Karpas-422 (cell line): Measurements from ENCODE around the gene SFXN1. TPM values are rescaled to one million over a fixed set of nuclear protein-coding genes. Genes with fewer than 3 reads are reported as not detected.

ENCODE experiments used
- DNase-seq: peaks from one replicate; pipeline ENCODE4 v3.0.0-alpha.2; 2015
- H2AFZ ChIP-seq: fragments of 200-600 bp; sonication (generic); 2 replicates; pipeline ENCODE4 v1.6.1; 2014; ENCODE audit warnings: antibody characterized with exemption, low read length, mixed read lengths
- H3K27ac ChIP-seq: fragments of 200-600 bp; sonication (generic); 2 replicates; pipeline ENCODE4 v1.5.1; 2014; ENCODE audit warnings: mild to moderate bottlenecking, low read length, moderate library complexity
- H3K27me3 ChIP-seq: fragments of 200-600 bp; sonication (generic); 2 replicates; pipeline ENCODE4 v1.6.1; 2014; ENCODE audit warnings: low read length, mixed read lengths
- H3K36me3 ChIP-seq: fragments of 200-600 bp; sonication (generic); 2 replicates; pipeline ENCODE4 v1.6.1; 2014; ENCODE audit warnings: low read length, mixed read lengths; ENCODE audit not compliant: insufficient read depth
- H3K4me1 ChIP-seq: fragments of 200-600 bp; sonication (generic); 2 replicates; pipeline ENCODE4 v1.6.1; 2014; ENCODE audit warnings: mild to moderate bottlenecking, low read length, mixed read lengths
- H3K4me2 ChIP-seq: fragments of 200-600 bp; sonication (generic); 2 replicates; pipeline ENCODE4 v1.6.1; 2014; ENCODE audit warnings: low read length, low read depth, mild to moderate bottlenecking; ENCODE audit not compliant: poor library complexity, severe bottlenecking
- H3K4me3 ChIP-seq: fragments of 200-600 bp; sonication (generic); 2 replicates; pipeline ENCODE4 v1.5.1; 2014; ENCODE audit warnings: mild to moderate bottlenecking, antibody characterized with exemption, low read length, mixed read lengths
- H3K79me2 ChIP-seq: fragments of 200-600 bp; sonication (generic); 2 replicates; pipeline ENCODE4 v1.6.1; 2014; ENCODE audit warnings: mild to moderate bottlenecking, low read length, mixed read lengths
- H3K9ac ChIP-seq: fragments of 200-600 bp; sonication (generic); 2 replicates; pipeline ENCODE4 v1.6.0; 2014; ENCODE audit warnings: low read length
- H3K9me2 ChIP-seq: fragments of 200-600 bp; sonication (generic), shearing (Covaris generic); replicated peaks from 2 replicates; pipeline ENCODE4 v1.6.0; 2014; ENCODE audit warnings: mild to moderate bottlenecking, low read length, moderate library complexity; ENCODE audit not compliant: insufficient read depth
- H3K9me3 ChIP-seq: fragments of 300-700, 200-600 bp; sonication (generic); 2 replicates; pipeline ENCODE4 v1.6.1; 2014; ENCODE audit warnings: low read length, mixed read lengths
- H4K20me1 ChIP-seq: fragments of 200-600 bp; sonication (generic); 2 replicates; pipeline ENCODE4 v1.6.1; 2014; ENCODE audit warnings: mild to moderate bottlenecking, antibody characterized with exemption, low read length, low read depth; ENCODE audit not compliant: insufficient read depth
- total RNA-seq: library from RNA; depleted of rRNA; stranded (reverse); fragments of >200 nt; shearing (Covaris generic); gene quantifications from 2 replicates; pipeline ENCODE4 v1.2.3, GENCODE V29; 2014; ENCODE audit warnings: low replicate concordance

SFXN1 gene
- total RNA-seq, 1 experiment from 2014 or later, result 87.3 TPM

GRCh38 chr5:175554296-175554695, 75.9 kb downstream of the SFXN1 start:
- Histone ChIP-seq H3K9me2 (no peaks in the 10 kb centered on the region), H2AFZ (no peak overlapping the region), H3K36me3 (no peaks in the 10 kb centered on the region), H3K9me3 (no peaks in the 10 kb centered on the region), H3K4me1 (no peaks in the 10 kb centered on the region), H3K27ac (no peak overlapping the region), H3K9ac (no peak overlapping the region), H3K27me3 (no peaks in the 10 kb centered on the region), H4K20me1 (no peaks in the 10 kb centered on the region), H3K79me2 (no peaks in the 10 kb centered on the region), H3K4me3 (no peak overlapping the region), H3K4me2 (no peak overlapping the region)
- DNase-seq, result no peak

GRCh38 chr5:175555168-175555785, 76.9 kb downstream of the SFXN1 start:
- H3K9ac ChIP-seq, result no peak overlapping the region
- peak; percentile 27 for DNase-seq
- H3K27me3 ChIP-seq, result no peaks in the 10 kb centered on the region
- no peaks in the 10 kb centered on the region for H4K20me1 ChIP-seq
- H2AFZ ChIP-seq, result no peak overlapping the region
- no peaks in the 10 kb centered on the region for H3K79me2 ChIP-seq
- no peaks in the 10 kb centered on the region for H3K36me3 ChIP-seq
- H3K27ac ChIP-seq, result no peak overlapping the region
- H3K4me3 ChIP-seq, result no peak overlapping the region
- H3K4me2 ChIP-seq, result no peak overlapping the region
- H3K9me3 ChIP-seq, result no peaks in the 10 kb centered on the region
- H3K4me1 ChIP-seq, result no peaks in the 10 kb centered on the region
- H3K9me2 ChIP-seq, result no peaks in the 10 kb centered on the region

- no peak for DNase-seq
- Histone ChIP-seq H3K9ac (no peak overlapping the region), H3K9me2 (no peaks in the 10 kb centered on the region), H3K4me2 (no peak overlapping the region), H3K36me3 (no peaks in the 10 kb centered on the region), H3K27me3 (no peaks in the 10 kb centered on the region), H2AFZ (no peak overlapping the region), H3K27ac (no peak overlapping the region), H3K4me1 (no peaks in the 10 kb centered on the region), H3K4me3 (no peak overlapping the region), H3K9me3 (no peaks in the 10 kb centered on the region), H3K79me2 (no peaks in the 10 kb centered on the region), H4K20me1 (no peaks in the 10 kb centered on the region)
Measured at GRCh38 chr5:175556794-175557193, 78.4 kb downstream of the SFXN1 start.

GRCh38 chr5:175557778-175558177, 79.4 kb downstream of the SFXN1 start:
- Histone ChIP-seq H3K9me2 (no peaks in the 10 kb centered on the region), H3K79me2 (no peaks in the 10 kb centered on the region), H3K4me1 (no peaks in the 10 kb centered on the region), H3K9me3 (no peaks in the 10 kb centered on the region), H3K36me3 (no peaks in the 10 kb centered on the region), H3K27me3 (no peaks in the 10 kb centered on the region), H2AFZ (no peak overlapping the region), H4K20me1 (no peaks in the 10 kb centered on the region), H3K4me2 (no peak overlapping the region), H3K27ac (no peak overlapping the region), H3K4me3 (no peak overlapping the region), H3K9ac (no peak overlapping the region)
- DNase-seq, result no peak

- Histone ChIP-seq H3K4me2 (no peak overlapping the region), H3K36me3 (no peaks in the 10 kb centered on the region), H3K9ac (no peak overlapping the region), H3K9me3 (no peaks in the 10 kb centered on the region), H4K20me1 (no peaks in the 10 kb centered on the region), H2AFZ (no peak overlapping the region), H3K4me3 (no peak overlapping the region), H3K4me1 (no peaks in the 10 kb centered on the region), H3K27ac (no peak overlapping the region), H3K79me2 (no peaks in the 10 kb centered on the region), H3K9me2 (no peaks in the 10 kb centered on the region), H3K27me3 (no peaks in the 10 kb centered on the region)
- peak; percentile 32 for DNase-seq
Measured at GRCh38 chr5:175558801-175559480, 80.6 kb downstream of the SFXN1 start.

- H3K9ac ChIP-seq, result no peak overlapping the region
- no peak overlapping the region for H3K27ac ChIP-seq
- no peaks in the 10 kb centered on the region for H3K4me1 ChIP-seq
- H3K36me3 ChIP-seq, result no peaks in the 10 kb centered on the region
- H3K9me2 ChIP-seq, result no peaks in the 10 kb centered on the region
- H3K27me3 ChIP-seq, result no peaks in the 10 kb centered on the region
- peak; percentile 11 for DNase-seq
- no peak overlapping the region for H2AFZ ChIP-seq
- no peak overlapping the region for H3K4me2 ChIP-seq
- no peaks in the 10 kb centered on the region for H3K79me2 ChIP-seq
- no peaks in the 10 kb centered on the region for H4K20me1 ChIP-seq
- no peaks in the 10 kb centered on the region for H3K9me3 ChIP-seq
- no peak overlapping the region for H3K4me3 ChIP-seq
Measured at GRCh38 chr5:175560011-175560410, 81.7 kb downstream of the SFXN1 start.

- H3K9me2 ChIP-seq, result no peaks in the 10 kb centered on the region
- no peaks in the 10 kb centered on the region for H4K20me1 ChIP-seq
- H3K27me3 ChIP-seq, result no peaks in the 10 kb centered on the region
- H3K4me3 ChIP-seq, result no peak overlapping the region
- no peaks in the 10 kb centered on the region for H3K36me3 ChIP-seq
- DNase-seq, result no peak
- H3K4me1 ChIP-seq, result no peaks in the 10 kb centered on the region
- H3K27ac ChIP-seq, result no peak overlapping the region
- H2AFZ ChIP-seq, result no peak overlapping the region
- H3K4me2 ChIP-seq, result no peak overlapping the region
- H3K9me3 ChIP-seq, result no peaks in the 10 kb centered on the region
- H3K79me2 ChIP-seq, result no peaks in the 10 kb centered on the region
- H3K9ac ChIP-seq, result no peak overlapping the region
Measured at GRCh38 chr5:175561085-175561484, 82.7 kb downstream of the SFXN1 start.

GRCh38 chr5:175564716-175565115, 86.4 kb downstream of the SFXN1 start:
- no peaks in the 10 kb centered on the region for H3K9me3 ChIP-seq
- no peak overlapping the region for H3K9ac ChIP-seq
- no peaks in the 10 kb centered on the region for H3K36me3 ChIP-seq
- H4K20me1 ChIP-seq, result no peaks in the 10 kb centered on the region
- H3K4me2 ChIP-seq, result no peak overlapping the region
- no peak for DNase-seq
- no peaks in the 10 kb centered on the region for H3K9me2 ChIP-seq
- H3K4me1 ChIP-seq, result no peaks in the 10 kb centered on the region
- H3K27ac ChIP-seq, result no peak overlapping the region
- H3K4me3 ChIP-seq, result no peak overlapping the region
- no peaks in the 10 kb centered on the region for H3K27me3 ChIP-seq
- H2AFZ ChIP-seq, result no peak overlapping the region
- no peaks in the 10 kb centered on the region for H3K79me2 ChIP-seq
